GM10847 (cell line): ENCODE results near the gene CRK.
A peak's percentile ranks its signal among the peaks of the same experiment; 100 is the strongest.

Experiments
- POLR2A ChIP-seq: IDR thresholded peaks from 2 replicates; pipeline ENCODE4 v1.6.1; 2011; ENCODE audit not compliant: insufficient read length; ENCODE audit errors: extremely low read depth

CRK gene

GRCh38 chr17:1421470-1421869 lies 34.6 kb downstream of the CRK start:
- TF ChIP-seq POLR2A: no peak

GRCh38 chr17:1420981-1421380 lies 35.1 kb downstream of the CRK start:
- no peak for TF ChIP-seq POLR2A

- TF ChIP-seq POLR2A: no peak
Measured at GRCh38 chr17:1420163-1420562, 35.9 kb downstream of the CRK start.

- TF ChIP-seq POLR2A: no peak
Measured at GRCh38 chr17:1416414-1416813, 39.6 kb downstream of the CRK start.

- no peak for TF ChIP-seq POLR2A
Measured at GRCh38 chr17:1414634-1415033, 41.4 kb downstream of the CRK start.

GRCh38 chr17:1414001-1414574 lies 41.9 kb downstream of the CRK start:
- TF ChIP-seq POLR2A: no peak

GRCh38 chr17:1413281-1413791 lies 42.7 kb downstream of the CRK start:
- no peak for TF ChIP-seq POLR2A

- no peak for TF ChIP-seq POLR2A
Measured at GRCh38 chr17:1412185-1413110, 43.6 kb downstream of the CRK start.

- no peak for TF ChIP-seq POLR2A
Measured at GRCh38 chr17:1402262-1402586, 53.8 kb downstream of the CRK start.

GRCh38 chr17:1399679-1400512 lies 56.1 kb downstream of the CRK start, which contains the start of gene YWHAE:
Gene YWHAE, minus strand, starts transcription at chr17:1400222. Its CDS starts 112 bp downstream, at chr17:1400110.
- TF ChIP-seq POLR2A: peak; percentile 96

GRCh38 chr17:1398931-1399678 lies 56.9 kb downstream of the CRK start:
- TF ChIP-seq POLR2A: no peak

GRCh38 chr17:1398028-1398427 lies 58.0 kb downstream of the CRK start:
- TF ChIP-seq POLR2A: no peak

- no peak for TF ChIP-seq POLR2A
Measured at GRCh38 chr17:1391577-1391976, 64.5 kb downstream of the CRK start.

GRCh38 chr17:1390432-1391367 lies 65.3 kb downstream of the CRK start:
- no peak for TF ChIP-seq POLR2A
